NAMALWA (cell line): ENCODE measurements around the gene PNKD.
"Not testable (repeated sequence)": the region's sequence is repeated elsewhere in the genome, so short reads cannot be mapped to it uniquely, and the experiment has no call there.

Experiments
- DNase-seq: peaks from one replicate; pipeline ENCODE4 v3.0.0-alpha.2; 2015; ENCODE audit warnings: low spot score

The PNKD gene

GRCh38 chr2:218272531-218273212, 2.4 kb downstream of the PNKD start:
- DNase-seq: peak; percentile 92

GRCh38 chr2:218273214-218273907, 3.0 kb downstream of the PNKD start:
- not testable (repeated sequence) for DNase-seq

DNA sequence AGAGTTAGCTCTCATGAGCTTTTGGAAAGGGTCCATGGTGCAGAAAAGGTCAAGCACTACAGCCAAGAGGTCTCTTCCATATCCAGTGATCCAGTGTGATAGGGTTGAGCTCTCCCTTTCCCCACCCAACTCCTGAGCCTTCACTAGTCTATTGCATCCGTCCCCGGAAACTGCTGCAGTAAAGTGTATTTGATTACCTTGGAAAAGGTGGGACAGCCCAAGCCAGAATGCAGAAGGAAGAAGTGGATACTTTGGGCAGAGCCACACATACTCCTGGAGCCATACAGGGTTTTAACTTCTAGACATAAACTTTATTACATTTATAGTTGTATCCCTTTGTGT, 3.6 kb downstream of the PNKD start:
- no peak for DNase-seq

DNA sequence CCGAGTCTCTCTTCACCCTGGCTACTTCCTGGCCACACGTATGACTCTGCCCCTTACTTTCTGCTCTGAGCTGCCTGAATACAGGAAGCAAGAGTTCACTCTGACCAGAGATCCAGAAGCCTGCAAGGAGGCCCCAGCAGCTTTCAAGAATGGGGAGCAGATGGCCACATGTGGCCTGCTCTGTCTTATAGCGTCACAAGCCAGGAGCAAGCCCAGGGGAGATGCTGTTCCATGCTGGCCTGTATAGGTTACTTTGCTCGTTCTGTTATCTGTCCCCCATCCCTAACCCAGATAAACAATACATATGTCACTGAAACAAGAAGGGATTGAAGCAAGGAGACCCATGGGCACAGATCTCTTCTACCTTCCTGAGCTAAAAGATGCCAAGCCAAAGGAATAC, 4.3 kb downstream of the PNKD start:
- DNase-seq: no peak

DNA sequence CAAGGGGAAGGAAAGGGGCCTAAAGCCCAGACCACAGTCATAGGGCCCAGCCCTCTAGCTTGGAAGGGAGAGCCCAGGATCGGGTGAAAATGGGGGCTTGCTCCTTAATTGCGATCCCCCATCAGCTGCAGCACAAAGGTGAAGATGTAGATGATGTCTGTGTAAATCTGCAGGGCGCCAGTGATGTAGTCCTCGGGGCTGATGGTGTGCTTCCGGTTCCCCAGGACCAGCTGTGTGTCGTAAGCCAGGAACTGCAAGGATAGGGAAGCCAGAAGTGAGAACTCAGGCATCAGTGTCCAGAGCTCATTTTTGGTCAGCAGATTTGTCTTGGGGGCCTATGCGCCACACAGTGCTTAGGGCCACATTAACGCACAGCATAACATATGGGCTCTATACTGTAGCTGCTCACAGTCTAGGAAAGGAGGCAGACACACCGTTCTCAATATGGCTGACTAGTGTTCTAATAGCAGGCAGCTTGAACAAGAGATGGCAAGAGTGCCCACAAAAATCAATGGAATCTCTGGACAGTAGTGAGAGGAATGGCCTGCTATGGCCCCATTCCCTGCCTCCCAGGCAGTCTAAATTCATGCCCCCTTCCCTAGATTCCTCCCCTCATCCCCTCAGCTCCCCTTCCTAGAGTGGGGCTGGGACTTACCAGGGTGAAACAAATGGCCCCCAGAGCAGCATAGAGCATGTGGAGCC, 5.2 kb downstream of the PNKD start:
- DNase-seq: no peak

DNA sequence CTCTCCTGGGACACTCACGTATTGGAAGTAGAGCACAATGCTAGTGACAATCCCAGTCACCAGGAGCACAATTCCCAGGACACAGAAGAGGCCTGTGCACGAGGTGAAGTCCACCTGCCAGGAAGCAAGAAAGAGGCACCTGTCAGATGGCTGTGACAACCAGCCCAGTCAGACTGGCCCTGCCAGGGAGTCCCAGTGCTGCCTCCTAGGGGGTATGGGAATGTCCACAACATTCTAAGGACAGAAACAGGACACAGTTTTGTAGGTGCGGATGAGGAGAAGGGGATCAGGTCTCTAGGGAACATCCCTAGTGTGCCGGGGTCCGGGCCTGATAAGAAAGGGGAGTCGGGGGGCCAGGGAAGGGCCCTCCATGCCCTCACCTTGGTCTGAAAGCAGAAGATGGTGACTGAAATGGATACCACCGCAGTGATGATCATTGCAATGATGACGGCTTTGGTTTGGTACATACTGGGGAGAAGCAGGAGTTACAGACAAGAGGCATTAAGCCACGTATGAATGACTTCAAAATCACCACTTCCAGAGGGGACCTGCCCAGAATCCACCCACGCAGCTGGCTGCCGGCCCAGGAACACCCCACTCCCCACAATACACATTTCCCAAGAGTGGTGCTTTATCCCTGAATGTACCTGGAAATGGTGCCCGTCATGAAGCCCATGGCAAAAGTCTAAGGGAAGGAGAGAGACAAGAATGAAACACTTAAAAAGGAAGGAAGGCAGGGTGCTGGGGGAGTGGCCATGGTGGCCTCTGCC, 6.9 kb downstream of the PNKD start:
- no peak for DNase-seq

- no peak for DNase-seq
These were observed 7.6 kb downstream of the PNKD start for GRCh38 chr2:218277921-218278320.

- DNase-seq: no peak
These were observed 8.4 kb downstream of the PNKD start for GRCh38 chr2:218278531-218279360.

DNA sequence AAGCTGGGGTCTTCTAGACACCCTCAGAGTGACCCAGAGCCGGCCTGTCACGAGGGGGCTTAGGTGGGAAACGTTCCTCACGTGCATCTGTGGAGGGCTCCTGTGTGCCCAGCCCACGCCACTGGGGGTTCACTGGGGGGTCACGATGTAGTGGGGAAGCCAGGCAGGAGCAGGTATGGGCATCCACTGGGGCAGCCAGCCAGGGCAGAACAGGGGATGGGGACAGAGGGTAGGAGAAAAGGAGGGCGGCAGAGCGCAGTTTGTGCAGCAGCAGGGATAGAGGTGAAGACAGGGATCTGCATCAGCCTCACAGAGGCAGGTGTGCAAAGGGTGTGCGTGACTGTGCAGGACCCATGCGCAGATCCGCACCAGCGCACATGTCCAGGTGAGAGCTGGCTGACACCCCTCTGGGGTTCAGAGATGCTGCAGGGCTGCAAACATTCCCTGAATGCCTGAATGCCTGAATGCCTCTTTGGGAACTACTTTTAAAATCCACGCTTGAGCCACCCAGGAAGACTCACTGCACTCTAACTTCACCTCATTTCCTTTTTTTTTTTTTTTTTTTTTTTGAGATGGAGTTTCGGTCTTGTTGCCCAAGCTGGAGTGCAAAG, 10.0 kb downstream of the PNKD start:
- DNase-seq: no peak

DNA sequence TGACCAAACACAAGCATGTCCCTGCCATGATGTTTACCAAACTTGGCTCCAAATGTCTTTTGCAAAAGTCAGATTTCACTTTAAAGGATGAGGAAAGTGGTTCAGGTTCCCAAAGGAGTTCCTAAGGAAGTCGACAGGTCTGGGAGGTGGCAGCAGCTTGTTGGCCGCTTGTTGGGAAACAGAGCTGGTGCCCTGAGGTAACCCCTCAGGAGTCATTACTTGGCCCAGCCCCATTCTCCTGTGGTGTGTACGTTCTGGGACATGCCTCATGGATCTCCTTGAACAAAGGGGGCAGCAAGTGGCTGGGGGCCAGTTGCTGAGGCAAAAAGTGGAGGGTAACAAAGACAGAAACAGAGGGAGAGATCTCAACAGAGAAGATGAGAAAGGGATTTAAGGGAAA, 11.1 kb downstream of the PNKD start:
- DNase-seq: no peak

DNA sequence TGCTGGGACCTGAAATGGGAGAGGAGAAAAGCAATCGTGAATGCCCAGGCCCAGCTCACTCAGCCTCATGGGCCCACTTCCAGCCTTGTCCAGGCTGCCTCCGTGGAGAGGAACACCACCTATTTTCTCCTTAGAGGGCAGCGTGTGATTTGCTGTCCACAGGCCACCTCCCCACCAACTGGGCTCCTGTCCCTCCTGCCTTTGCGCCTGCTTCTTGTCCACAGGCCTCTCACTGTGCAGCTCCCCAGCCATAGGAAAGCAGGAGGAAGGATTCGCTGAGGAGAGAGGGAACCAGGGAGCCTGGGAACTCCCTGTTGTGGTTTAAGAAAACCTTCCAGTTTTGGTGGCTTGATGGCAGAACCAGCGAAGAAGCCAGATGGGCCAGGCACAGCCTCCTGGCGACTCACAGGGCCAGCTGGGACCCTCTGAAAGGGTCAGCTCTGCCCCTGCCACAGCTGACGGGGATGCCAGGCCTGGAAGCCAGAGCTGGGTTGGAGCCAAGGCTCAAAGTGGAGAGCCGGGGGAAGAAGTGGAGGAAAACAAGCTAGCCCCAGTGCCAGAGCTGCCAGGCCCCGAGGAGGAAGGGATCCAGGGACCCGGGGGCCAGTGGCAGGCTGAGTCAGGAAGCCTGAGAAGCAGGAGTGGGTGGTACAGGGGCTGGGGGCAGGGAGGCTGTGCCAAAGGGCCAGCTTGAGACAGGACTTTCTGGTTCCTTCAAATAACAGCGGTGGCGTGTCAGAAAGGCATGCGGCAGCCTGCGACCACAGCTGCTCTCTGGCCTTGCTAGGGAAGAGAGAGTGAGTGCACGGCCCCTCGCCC, 12.1 kb downstream of the PNKD start:
- no peak for DNase-seq

DNA sequence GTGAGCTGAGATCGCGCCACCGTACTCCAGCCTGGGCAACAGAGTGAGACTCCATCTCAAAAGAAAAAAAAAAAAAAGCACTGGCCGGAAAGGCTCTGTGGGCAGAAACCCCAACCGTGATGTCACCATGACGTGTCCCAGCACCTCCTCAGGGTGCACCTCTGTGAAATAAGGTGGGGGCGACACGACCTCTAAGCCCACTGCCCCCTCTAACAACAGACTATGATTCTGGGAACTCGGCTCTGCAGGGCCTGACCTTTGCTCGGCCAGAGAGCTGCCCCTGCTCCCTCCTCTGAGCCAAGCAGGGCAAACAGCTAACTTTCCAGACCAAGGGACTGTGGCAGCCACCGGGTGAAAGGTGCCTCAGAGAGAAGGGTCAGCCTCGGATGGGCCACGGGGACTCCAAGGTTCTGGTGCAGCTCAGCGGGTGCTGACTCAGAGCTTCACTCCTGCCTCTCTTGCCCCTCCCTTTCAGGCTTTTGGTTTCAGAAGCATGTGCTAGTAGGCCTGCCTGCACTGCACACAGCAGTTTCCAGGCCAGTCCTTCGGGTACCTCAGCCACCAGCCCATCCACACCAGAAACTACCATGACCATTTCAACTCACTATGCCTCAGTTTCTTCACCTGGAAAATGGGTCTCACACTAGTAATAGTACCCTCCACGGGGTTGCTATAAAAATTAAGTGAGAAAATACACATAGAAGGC, 13.9 kb downstream of the PNKD start:
- no peak for DNase-seq

- DNase-seq: no peak
These were observed 15.3 kb downstream of the PNKD start for GRCh38 chr2:218285604-218286003.

DNA sequence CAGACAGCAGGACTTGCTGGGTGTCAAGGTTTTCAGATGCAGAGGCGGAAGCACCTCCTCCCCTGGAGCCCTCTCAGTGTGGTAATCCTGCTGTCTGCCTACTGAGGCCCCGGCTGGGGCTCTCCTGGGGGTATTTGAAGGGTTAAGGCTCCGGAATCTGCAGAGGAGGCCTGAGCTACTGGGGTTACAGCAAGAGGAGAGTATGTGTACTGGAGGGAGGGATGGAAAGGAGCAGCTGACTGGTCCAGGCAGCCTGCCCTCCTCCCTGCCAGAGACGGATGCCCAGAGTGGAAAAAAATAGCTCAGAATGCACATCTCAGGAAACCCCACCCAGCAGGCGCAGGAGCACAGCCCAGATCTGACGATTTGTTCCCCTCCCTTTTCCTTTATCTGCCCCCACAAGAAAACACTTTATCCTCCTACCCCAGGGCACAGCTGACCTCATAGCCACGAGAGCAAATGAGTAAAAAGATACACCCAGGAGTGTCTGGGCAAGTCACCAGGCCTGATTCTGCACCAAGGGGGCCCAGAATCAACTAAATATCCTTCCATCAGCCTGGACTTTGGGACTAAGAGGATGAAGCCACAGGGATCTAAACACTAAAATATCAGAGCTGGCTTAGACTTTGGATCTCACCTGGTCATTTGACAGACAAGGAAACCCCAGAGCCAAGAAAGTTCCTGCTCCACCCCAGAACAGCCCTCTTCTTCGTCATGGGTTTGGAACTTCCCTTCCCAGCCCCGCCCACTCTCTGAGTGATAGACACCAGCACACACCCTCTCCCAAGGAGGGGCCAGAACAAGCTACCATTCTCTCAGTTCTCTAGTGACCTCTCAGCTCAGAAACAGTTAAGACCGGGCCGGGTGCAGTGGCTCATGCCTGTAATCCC, 16.5 kb downstream of the PNKD start:
- peak; percentile 65 for DNase-seq

DNA sequence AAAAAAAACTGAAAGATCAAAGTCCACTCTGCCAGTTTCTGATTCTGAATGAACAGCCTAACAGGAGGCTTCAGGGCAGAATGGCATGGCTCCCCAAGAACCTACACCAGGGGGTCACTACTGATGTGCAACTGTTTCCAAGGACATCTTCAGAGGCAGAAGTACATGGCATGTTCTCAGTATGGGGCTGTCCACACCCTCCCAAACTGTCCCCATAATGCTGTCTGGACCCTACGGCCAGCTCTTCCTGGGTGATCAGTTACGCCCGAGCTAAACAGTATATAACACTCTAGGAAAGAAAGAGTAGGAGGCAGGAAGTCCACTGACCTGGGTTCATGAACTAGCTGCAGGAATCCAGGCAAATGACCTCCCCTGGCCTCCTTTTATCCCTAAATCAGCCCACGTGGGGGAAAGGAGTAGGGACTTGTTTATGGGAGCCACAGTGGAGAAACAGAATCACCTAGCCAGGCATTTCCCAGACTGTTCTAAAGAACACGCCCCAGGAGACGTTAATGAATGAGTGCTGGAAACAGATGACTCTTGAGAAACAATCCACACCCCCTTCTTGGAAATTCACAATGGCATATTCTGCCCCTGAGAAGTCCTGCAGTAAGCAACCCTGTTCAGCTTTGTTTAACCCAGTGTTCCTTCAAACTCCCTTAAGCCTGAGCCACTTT, 19.5 kb downstream of the PNKD start:
- no peak for DNase-seq

- DNase-seq: peak; percentile 83
These were observed 20.3 kb downstream of the PNKD start for GRCh38 chr2:218290316-218291261.
